ENCODE data around the gene ZNF74.
"Not testable (repeated sequence)": the region's sequence is repeated elsewhere in the genome, so short reads cannot be mapped to it uniquely, and the experiment has no call there.

Gene ZNF74

GRCh38 chr22:20441631-20442484 lies 47.9 kb downstream of the ZNF74 start:
- DNase-seq (ENCODE audit: low read depth in 4 of 4, low spot score in 1 of 4): no peak

GRCh38 chr22:20442485-20443284 lies 48.7 kb downstream of the ZNF74 start:
- no peak for DNase-seq (ENCODE audit: low read depth in 4 of 4, low spot score in 1 of 4)

- DNase-seq (ENCODE audit: low read depth in 4 of 4, low spot score in 1 of 4): no peak
These were observed 50.4 kb downstream of the ZNF74 start for GRCh38 chr22:20444325-20444724.

GRCh38 chr22:20446383-20446970 lies 52.5 kb downstream of the ZNF74 start:
- DNase-seq (ENCODE audit: low read depth in 4 of 4, low spot score in 1 of 4): no peak

GRCh38 chr22:20448630-20449029 lies 54.7 kb downstream of the ZNF74 start:
- no peak for DNase-seq (ENCODE audit: low read depth in 4 of 4, low spot score in 1 of 4)

- DNase-seq (ENCODE audit: low read depth in 4 of 4, low spot score in 1 of 4): no peak
These were observed 56.0 kb downstream of the ZNF74 start for GRCh38 chr22:20449819-20450550.

- DNase-seq (ENCODE audit: low read depth in 4 of 4, low spot score in 1 of 4): no peak
These were observed 56.6 kb downstream of the ZNF74 start for GRCh38 chr22:20450551-20450906.

GRCh38 chr22:20451129-20451778 lies 57.3 kb downstream of the ZNF74 start:
- DNase-seq (ENCODE audit: low read depth in 4 of 4, low spot score in 1 of 4): not testable (repeated sequence)

- no peak for DNase-seq (ENCODE audit: low read depth in 4 of 4, low spot score in 1 of 4)
These were observed 58.0 kb downstream of the ZNF74 start for GRCh38 chr22:20451920-20452319.

GRCh38 chr22:20453222-20453621 lies 59.3 kb downstream of the ZNF74 start:
- no peak for DNase-seq (ENCODE audit: low read depth in 4 of 4, low spot score in 1 of 4)

GRCh38 chr22:20455709-20456063 lies 61.7 kb downstream of the ZNF74 start:
- DNase-seq (ENCODE audit: low read depth in 4 of 4, low spot score in 1 of 4): no peak

GRCh38 chr22:20456064-20456721 lies 62.2 kb downstream of the ZNF74 start:
- DNase-seq (ENCODE audit: low read depth in 4 of 4, low spot score in 1 of 4): peak; percentile 47 to 68 (median 54)

- no peak for DNase-seq (ENCODE audit: low read depth in 4 of 4, low spot score in 1 of 4)
These were observed 62.7 kb downstream of the ZNF74 start for GRCh38 chr22:20456722-20457076.

- DNase-seq (ENCODE audit: low read depth in 4 of 4, low spot score in 1 of 4): no peak
These were observed 63.7 kb downstream of the ZNF74 start for GRCh38 chr22:20457506-20458240.
